GM18858 (cell line): Measurements from ENCODE around the gene C6orf62.
A peak's percentile ranks its signal among the peaks of the same experiment; 100 is the strongest.
"Not testable (repeated sequence)": the region's sequence is repeated elsewhere in the genome, so short reads cannot be mapped to it uniquely, and the experiment has no call there.

Source experiments
- ATAC-seq: cut with Tn5 transposase; IDR thresholded peaks from one replicate; pipeline ENCODE4 v1.9.1; 2021; ENCODE audit not compliant: unreplicated experiment

C6orf62 gene

GRCh38 chr6:24702720-24703282 lies 16.2 kb downstream of the C6orf62 start:
- ATAC-seq: no peak

- ATAC-seq: no peak
These were observed 19.2 kb downstream of the C6orf62 start for GRCh38 chr6:24699521-24700359.

GRCh38 chr6:24696097-24696496 lies 22.9 kb downstream of the C6orf62 start:
- no peak for ATAC-seq

- ATAC-seq: peak; percentile 45
These were observed 23.3 kb downstream of the C6orf62 start for GRCh38 chr6:24695635-24696034.

- no peak for ATAC-seq
These were observed 24.8 kb downstream of the C6orf62 start for GRCh38 chr6:24694198-24694597.

GRCh38 chr6:24692848-24693592 lies 25.9 kb downstream of the C6orf62 start:
- no peak for ATAC-seq

- no peak for ATAC-seq
These were observed 26.5 kb downstream of the C6orf62 start for GRCh38 chr6:24692415-24692814.

GRCh38 chr6:24692003-24692402 lies 27.0 kb downstream of the C6orf62 start:
- ATAC-seq: no peak

GRCh38 chr6:24691550-24691949 lies 27.4 kb downstream of the C6orf62 start:
- ATAC-seq: no peak

- ATAC-seq: no peak
These were observed 28.4 kb downstream of the C6orf62 start for GRCh38 chr6:24690593-24690992.

- ATAC-seq: no peak
These were observed 29.0 kb downstream of the C6orf62 start for GRCh38 chr6:24689964-24690363.

GRCh38 chr6:24686946-24687345 lies 32.0 kb downstream of the C6orf62 start:
- no peak for ATAC-seq

GRCh38 chr6:24686408-24686807 lies 32.5 kb downstream of the C6orf62 start:
- ATAC-seq: no peak

GRCh38 chr6:24683297-24684296 lies 35.4 kb downstream of the C6orf62 start:
- ATAC-seq: no peak

- ATAC-seq: no peak
These were observed 38.4 kb downstream of the C6orf62 start for GRCh38 chr6:24680582-24680981.

- not testable (repeated sequence) for ATAC-seq
These were observed 40.1 kb downstream of the C6orf62 start for GRCh38 chr6:24678792-24679352.

- ATAC-seq: no peak
These were observed 45.3 kb downstream of the C6orf62 start for GRCh38 chr6:24673625-24674024.

- ATAC-seq: no peak
These were observed 46.3 kb downstream of the C6orf62 start for GRCh38 chr6:24672620-24673182.

GRCh38 chr6:24671077-24671476 lies 47.9 kb downstream of the C6orf62 start:
- not testable (repeated sequence) for ATAC-seq

GRCh38 chr6:24670492-24670891 lies 48.5 kb downstream of the C6orf62 start:
- ATAC-seq: not testable (repeated sequence)
